GM12864 (cell line): ENCODE data around the gene FAM200C.

ENCODE experiments used
- DNase-seq: peaks from one replicate; pipeline ENCODE4 v3.0.0-alpha.2; 2011; ENCODE audit warnings: low read depth
- H3K4me3 ChIP-seq: 2 replicates; pipeline ENCODE4 v1.5.1; 2011; ENCODE audit warnings: mild to moderate bottlenecking, low read depth, low read length, control low read depth
- CTCF ChIP-seq: IDR thresholded peaks from 2 replicates; pipeline ENCODE4 v1.5.1; 2011; ENCODE audit warnings: low read depth, mild to moderate bottlenecking, moderate library complexity, low read length, control low read depth, inconsistent platforms; ENCODE audit errors: missing control alignments

FAM200C gene

GRCh38 chr5:160377651-160378050, 22.2 kb downstream of the FAM200C start:
- no peak overlapping the region for H3K4me3 ChIP-seq
- no peak for DNase-seq
- no peak for TF ChIP-seq CTCF

- DNase-seq, result no peak
Observed at GRCh38 chr5:160376416-160376815, 23.4 kb downstream of the FAM200C start.

DNA sequence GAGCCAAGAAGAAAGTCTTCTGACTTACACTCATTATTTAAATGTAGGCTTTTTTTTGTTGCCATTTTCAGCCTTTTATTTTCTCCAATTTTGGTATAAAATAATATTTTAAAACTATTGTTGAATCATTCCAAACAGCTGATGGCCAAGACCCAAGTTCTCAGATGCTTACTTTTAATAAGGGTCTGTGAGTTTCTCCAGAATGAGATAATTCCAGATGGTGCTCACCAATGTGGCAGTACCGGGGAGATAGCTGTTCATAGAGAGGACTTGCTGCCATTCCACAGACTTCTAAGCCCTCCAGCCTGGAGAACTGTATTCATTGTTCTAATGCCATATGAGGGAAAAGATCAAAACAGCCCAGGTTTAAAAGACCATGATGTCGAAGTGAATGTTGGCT, 24.2 kb downstream of the FAM200C start:
- no peak overlapping the region for H3K4me3 ChIP-seq
- TF ChIP-seq CTCF, result no peak
- DNase-seq, result no peak

More at GRCh38 chr5:160376416-160376815, 23.4 kb downstream of the FAM200C start:
- TF ChIP-seq CTCF, result no peak
- H3K4me3 ChIP-seq, result no peak overlapping the region

- H3K4me3 ChIP-seq, result no peak overlapping the region
- no peak for TF ChIP-seq CTCF
- no peak for DNase-seq
Observed at GRCh38 chr5:160375166-160375565, 24.7 kb downstream of the FAM200C start.

GRCh38 chr5:160371294-160371693, 28.6 kb downstream of the FAM200C start:
- no peak overlapping the region for H3K4me3 ChIP-seq
- DNase-seq, result no peak
- no peak for TF ChIP-seq CTCF

GRCh38 chr5:160370713-160371034, 29.2 kb downstream of the FAM200C start:
- DNase-seq, result no peak
- peak overlapping the region; percentile 54 for H3K4me3 ChIP-seq
- TF ChIP-seq CTCF, result no peak

DNA sequence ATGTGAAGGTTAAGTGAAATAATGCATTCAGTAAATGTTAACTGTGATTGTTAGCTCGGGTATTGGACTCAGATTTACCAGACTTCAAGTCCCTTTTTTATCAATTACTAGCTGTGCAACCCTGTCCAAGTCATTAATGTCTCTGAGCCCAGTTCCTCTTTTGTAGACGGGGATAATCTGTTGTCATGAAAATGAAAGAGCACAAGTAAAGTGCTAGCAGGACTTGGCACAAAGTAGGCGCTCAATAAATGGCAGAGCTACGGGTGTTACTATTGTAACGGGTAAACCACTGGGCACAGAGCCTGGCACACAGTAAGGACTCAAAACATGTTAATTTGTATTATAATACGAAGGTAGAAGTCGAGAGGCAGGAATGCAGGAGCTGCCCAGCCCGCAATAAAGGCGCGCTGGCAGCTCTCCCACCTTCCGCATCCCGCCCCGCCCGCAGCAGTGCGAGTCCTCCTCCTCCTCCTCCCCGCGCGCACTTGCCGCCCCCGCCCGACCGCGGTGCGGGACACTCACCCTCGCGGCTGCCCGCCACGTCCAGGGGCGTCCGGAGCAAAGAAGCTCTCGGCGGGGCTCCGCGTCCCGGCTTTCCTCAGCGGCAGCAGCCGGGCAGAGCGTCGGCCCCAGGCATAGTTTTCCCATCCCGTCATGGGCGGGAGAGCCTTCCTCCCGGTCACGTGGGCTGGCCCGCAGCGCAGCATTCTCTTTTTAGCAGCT, 29.7 kb downstream of the FAM200C start, which contains the start of gene C1QTNF2:
Gene C1QTNF2, minus strand, starts transcription at position 637 of the 723 bp plus-strand sequence. CDS start 15,615 bp downstream, outside the sequence.
- peak within 1 kb of the TSS; percentile 54 for H3K4me3 ChIP-seq
- TF ChIP-seq CTCF, result no peak
- DNase-seq, result no peak
